SW 1271 (cell line): Measurements from ENCODE around the gene FOXE3.

Experiments
- DNase-seq, 2 experiments: peaks; one replicate each; lab custom pipeline; 2025; lab: John Stamatoyannopoulos, UW

Gene FOXE3

GRCh38 chr1:47435506-47436303, 19.6 kb downstream of the FOXE3 start:
- DNase-seq: no peak

- peak; percentile 65 to 75 for DNase-seq
These were observed 20.4 kb downstream of the FOXE3 start for GRCh38 chr1:47436304-47436978.

GRCh38 chr1:47436979-47437446, 20.9 kb downstream of the FOXE3 start:
- DNase-seq: peak in 1 of 2 experiments; percentile 48

- DNase-seq: peak in 1 of 2 experiments; percentile 63
These were observed 21.5 kb downstream of the FOXE3 start, which contains the start of gene FOXD2 for GRCh38 chr1:47437447-47438164. TSS of gene FOXD2 (plus strand) at chr1:47438044. CDS start at chr1:47438136, 92 bp downstream.

- DNase-seq: no peak
These were observed 22.3 kb downstream of the FOXE3 start for GRCh38 chr1:47438165-47439016.

- DNase-seq: no peak
These were observed 23.1 kb downstream of the FOXE3 start for GRCh38 chr1:47439017-47439818.

GRCh38 chr1:47439819-47440598, 23.9 kb downstream of the FOXE3 start:
- DNase-seq: no peak

- no peak for DNase-seq
These were observed 24.6 kb downstream of the FOXE3 start for GRCh38 chr1:47440599-47441081.

- no peak for DNase-seq
These were observed 25.5 kb downstream of the FOXE3 start for GRCh38 chr1:47441450-47442106.

GRCh38 chr1:47442202-47442601, 26.1 kb downstream of the FOXE3 start:
- DNase-seq: no peak

GRCh38 chr1:47442842-47443529, 26.9 kb downstream of the FOXE3 start:
- no peak for DNase-seq

GRCh38 chr1:47443530-47444296, 27.6 kb downstream of the FOXE3 start:
- DNase-seq: no peak

- DNase-seq: no peak
These were observed 28.1 kb downstream of the FOXE3 start for GRCh38 chr1:47444297-47444561.

GRCh38 chr1:47444562-47445465, 28.7 kb downstream of the FOXE3 start:
- DNase-seq: no peak

- no peak for DNase-seq
These were observed 29.9 kb downstream of the FOXE3 start for GRCh38 chr1:47445823-47446550.

- DNase-seq: no peak
These were observed 32.6 kb downstream of the FOXE3 start for GRCh38 chr1:47448462-47449222.
